Ectodermal cell (in vitro differentiated cells): ENCODE results near the gene USP2. TPM values are rescaled to one million over a fixed set of nuclear protein-coding genes. Genes with fewer than 3 reads are reported as not detected.

Experiments used
- H3K27ac ChIP-seq: 2 replicates; pipeline ENCODE4 v1.7.0; 2013; ENCODE audit warnings: mild to moderate bottlenecking, low read depth, low read length; ENCODE audit not compliant: insufficient read depth, poor library complexity, severe bottlenecking
- H3K27me3 ChIP-seq: 2 replicates; pipeline ENCODE4 v1.7.0; 2013; ENCODE audit warnings: mild to moderate bottlenecking, low read length; ENCODE audit not compliant: insufficient read depth, control insufficient read depth, poor library complexity, severe bottlenecking
- H3K36me3 ChIP-seq: one replicate; pipeline ENCODE4 v1.7.0; 2013; ENCODE audit warnings: low read length; ENCODE audit not compliant: control insufficient read depth, insufficient read depth
- H3K4me1 ChIP-seq: one replicate; pipeline ENCODE4 v1.7.0; 2013; ENCODE audit warnings: low read length; ENCODE audit not compliant: control insufficient read depth, insufficient read depth
- H3K4me3 ChIP-seq: 2 replicates; pipeline ENCODE4 v1.7.0; 2013; ENCODE audit warnings: low read depth, low read length, control low read depth; ENCODE audit not compliant: insufficient read depth
- H3K9me3 ChIP-seq: 2 replicates; pipeline ENCODE4 v1.7.0; 2013; ENCODE audit warnings: mild to moderate bottlenecking, low read length, moderate library complexity; ENCODE audit not compliant: control insufficient read depth
- WGBS, 2 experiments: methylation state at CpG; one replicate each; pipeline ENCODE4 v1.1.7; 2013; ENCODE audit warnings: missing lambda C conversion rate in 2 of 2; 5-methylcytosine and 5-hydroxymethylcytosine counted together
- polyA plus RNA-seq, 4 experiments: library from polyadenylated mRNA; stranded (reverse); fragments of 50-300 nt; gene quantifications; one replicate each; pipeline ENCODE4 v1.2.3, GENCODE V29; 2013

Gene USP2, protein sequence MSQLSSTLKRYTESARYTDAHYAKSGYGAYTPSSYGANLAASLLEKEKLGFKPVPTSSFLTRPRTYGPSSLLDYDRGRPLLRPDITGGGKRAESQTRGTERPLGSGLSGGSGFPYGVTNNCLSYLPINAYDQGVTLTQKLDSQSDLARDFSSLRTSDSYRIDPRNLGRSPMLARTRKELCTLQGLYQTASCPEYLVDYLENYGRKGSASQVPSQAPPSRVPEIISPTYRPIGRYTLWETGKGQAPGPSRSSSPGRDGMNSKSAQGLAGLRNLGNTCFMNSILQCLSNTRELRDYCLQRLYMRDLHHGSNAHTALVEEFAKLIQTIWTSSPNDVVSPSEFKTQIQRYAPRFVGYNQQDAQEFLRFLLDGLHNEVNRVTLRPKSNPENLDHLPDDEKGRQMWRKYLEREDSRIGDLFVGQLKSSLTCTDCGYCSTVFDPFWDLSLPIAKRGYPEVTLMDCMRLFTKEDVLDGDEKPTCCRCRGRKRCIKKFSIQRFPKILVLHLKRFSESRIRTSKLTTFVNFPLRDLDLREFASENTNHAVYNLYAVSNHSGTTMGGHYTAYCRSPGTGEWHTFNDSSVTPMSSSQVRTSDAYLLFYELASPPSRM
- 6.7 TPM for polyA plus RNA-seq (2013, experiment 1 of 4)
- 7.9 TPM for polyA plus RNA-seq (2013, experiment 2 of 4)
- 5.2 TPM for polyA plus RNA-seq (2013, experiment 3 of 4)
- 4.1 TPM for polyA plus RNA-seq (2013, experiment 4 of 4)

DNA sequence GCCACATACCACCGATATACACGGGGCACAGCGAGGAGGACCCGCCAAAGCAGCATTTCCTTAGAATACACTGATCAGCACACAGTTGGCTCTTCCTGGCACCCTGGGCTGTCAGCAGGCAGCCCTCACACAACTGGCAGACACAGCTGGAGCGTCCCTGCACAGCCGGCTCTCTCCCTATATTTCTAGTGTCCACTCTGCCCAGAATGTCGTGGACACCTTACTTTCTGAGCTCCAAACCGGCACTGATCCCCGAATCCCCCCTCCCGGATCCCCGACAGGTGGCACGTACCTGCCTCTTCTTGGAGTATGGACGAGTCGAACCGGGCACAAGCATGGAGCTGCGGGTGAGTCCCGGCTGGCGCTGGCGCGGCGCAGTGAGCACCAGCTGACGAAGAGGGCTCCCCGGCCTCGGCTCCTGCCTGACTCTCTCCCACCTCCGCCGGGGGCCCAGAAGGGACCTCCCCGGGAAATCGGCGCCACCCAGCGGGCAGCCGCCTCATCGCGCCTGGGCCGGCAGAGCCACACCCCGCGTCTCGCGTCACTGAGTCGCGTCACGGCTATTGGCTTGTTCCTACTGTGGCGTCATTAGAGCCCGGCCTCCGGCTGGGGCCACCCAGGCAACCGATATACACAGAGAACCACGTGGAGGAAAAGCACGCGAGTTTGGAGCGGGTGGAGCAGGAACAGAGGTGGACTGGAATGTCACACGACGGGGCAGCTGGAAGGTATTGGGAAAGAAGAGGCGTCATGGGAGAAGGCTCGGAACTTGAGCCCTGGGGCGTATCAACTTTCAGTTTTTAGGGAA lies at the start of gene USP2:
USP2 (minus strand) TSS at position 510 of the 808 bp plus-strand sequence. CDS start 8,210 bp downstream, outside the sequence.
- Histone ChIP-seq H3K36me3 (no peaks in the 10 kb centered on the region), H3K4me3 (peak within 1 kb of the TSS; percentile 52), H3K9me3 (no peaks in the 10 kb centered on the region), H3K27me3 (peaks cover 5% of the 10 kb centered on the region), H3K4me1 (peaks cover 37% of the 10 kb centered on the region), H3K27ac (no peak within 1 kb of the TSS)
- WGBS, 2 experiments: 0% methylated on average over 54 of the region's 54 CpGs

DNA sequence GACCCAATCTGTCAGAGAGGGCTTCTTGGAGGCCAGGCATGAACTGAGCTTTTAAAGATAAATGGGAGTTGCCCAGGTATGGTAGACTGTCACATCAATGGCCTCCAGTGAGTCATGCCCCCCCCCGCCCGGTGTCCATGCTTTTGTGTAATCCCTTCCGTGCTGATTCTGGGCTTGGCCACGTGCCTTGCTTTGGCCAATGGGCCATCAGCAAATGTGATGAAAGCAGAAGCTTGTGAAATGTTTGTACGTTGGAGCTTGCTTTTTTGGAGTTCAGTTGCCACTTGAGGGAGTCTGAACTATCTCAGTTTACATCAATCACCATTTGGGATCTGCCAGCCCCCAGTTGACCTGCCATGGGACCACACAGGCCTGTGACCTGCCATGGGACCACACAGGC lies 45.8 kb upstream of the USP2 start:
- Histone ChIP-seq H3K4me1 (peaks cover 3% of the 10 kb centered on the region), H3K9me3 (no peaks in the 10 kb centered on the region), H3K36me3 (no peaks in the 10 kb centered on the region), H3K4me3 (no peak overlapping the region), H3K27ac (no peak overlapping the region), H3K27me3 (no peaks in the 10 kb centered on the region)
- WGBS, 2 experiments: 91 to 94% methylated on average over 5 of the region's 5 CpGs

DNA sequence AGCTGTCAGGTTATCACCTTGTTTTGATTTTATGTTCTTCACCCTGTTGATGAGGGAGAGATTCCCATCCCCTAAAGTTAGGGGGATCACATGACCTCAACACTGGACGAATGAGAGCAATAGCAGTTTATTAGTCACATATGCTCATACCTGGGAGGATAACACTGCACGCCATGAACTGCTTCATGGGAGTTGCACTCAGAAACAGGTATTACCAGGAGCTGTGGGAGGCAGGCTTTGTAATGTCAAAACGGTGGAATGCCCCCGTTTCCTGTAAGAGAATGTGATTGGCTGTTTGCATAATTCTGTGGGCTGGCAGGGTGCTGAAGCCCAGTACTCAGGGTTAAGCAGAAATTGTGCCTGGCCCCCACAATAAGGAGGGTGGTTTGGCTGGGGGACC lies 44.7 kb upstream of the USP2 start:
- 58 to 61% methylated on average over 4 of the region's 4 CpGs for WGBS, 2 experiments
- Histone ChIP-seq H3K27me3 (no peaks in the 10 kb centered on the region), H3K9me3 (no peaks in the 10 kb centered on the region), H3K4me1 (peaks cover 5% of the 10 kb centered on the region), H3K36me3 (no peaks in the 10 kb centered on the region), H3K4me3 (no peak overlapping the region), H3K27ac (no peak overlapping the region)

DNA sequence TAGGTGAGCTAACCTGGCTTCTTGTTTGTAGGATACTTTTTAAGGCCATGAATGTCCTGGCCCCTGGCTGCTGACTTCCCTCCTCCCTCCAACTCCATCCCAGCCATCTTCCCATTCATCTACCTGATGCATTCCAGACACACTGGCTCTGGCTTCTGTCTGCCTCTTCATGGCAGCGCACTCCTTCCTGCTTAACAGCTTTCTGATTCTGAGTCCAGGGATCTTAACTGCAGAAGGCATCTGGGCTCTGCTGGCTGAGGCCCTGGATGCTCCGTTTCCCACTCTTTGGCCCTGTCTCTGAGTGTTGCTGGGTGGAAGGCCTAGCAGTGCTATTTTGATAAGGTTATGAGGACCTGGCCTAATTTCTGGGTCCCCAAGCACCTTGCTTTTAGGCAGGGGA lies 43.3 kb upstream of the USP2 start:
- Histone ChIP-seq H3K36me3 (peaks cover 5% of the 10 kb centered on the region), H3K4me3 (no peak overlapping the region), H3K27ac (no peak overlapping the region), H3K9me3 (no peaks in the 10 kb centered on the region), H3K4me1 (peaks cover 5% of the 10 kb centered on the region), H3K27me3 (no peaks in the 10 kb centered on the region)
- 85 to 92% methylated on average over 2 of the region's 2 CpGs for WGBS, 2 experiments

DNA sequence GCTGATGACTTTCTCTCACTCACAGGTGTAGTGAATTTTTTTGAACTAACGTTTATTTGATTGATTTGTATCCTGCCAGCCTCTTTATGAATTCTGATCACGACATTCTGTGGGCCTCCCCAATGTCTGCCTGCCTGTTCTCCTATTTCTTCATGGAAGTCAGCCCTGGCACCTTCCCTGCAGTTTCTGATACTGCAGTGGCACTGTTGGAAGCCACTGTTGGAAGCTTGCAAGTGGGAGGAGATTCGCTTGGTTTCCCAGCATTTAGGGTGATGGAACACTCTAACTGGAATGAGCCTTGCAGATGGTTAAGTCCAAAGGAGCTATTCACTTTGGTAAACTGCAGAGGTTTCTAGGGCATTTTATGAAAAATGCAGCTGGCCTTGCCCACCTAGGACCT lies 42.8 kb upstream of the USP2 start:
- Histone ChIP-seq H3K27me3 (no peaks in the 10 kb centered on the region), H3K9me3 (no peaks in the 10 kb centered on the region), H3K36me3 (peaks cover 10% of the 10 kb centered on the region), H3K27ac (no peak overlapping the region), H3K4me3 (no peak overlapping the region), H3K4me1 (peaks cover 5% of the 10 kb centered on the region)
- 92 to 96% methylated on average over 3 of the region's 3 CpGs for WGBS, 2 experiments

DNA sequence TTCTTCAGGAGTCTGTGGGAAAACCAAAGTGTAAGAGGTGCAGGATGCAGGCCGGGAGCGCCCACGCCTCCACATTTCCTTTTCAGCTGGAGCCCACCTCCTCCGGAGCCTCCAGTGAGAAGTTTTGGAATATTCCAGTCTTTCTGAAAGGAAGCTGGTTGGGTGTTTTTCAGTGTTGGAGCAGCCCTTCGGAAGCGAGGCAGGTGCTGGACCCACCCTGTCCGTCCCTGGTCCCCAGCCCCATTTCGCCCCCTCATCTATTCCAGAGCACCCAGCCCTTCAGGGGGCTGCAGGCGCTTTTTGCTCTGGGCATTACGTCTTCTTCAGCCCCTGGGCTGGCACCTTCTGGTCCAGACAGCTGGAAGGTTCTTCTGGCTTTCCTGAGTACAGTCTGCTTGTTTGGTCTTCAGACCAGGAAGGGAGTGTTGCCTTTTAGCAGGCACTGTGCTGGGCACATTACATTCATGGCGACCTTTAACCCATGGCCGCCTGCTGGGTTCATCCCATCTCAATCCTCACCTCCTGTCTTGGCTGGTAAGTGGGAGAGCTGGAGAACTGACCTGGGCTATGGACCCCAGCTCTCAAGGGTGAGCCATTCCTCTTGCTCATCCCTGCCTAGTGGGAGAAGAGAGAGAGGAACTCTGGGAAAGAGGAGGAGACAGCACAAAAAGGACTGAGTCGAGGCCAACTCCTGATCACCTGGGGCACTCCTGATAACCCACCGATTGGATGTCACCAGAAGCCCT lies 42.2 kb upstream of the USP2 start:
- H3K27ac ChIP-seq: no peak overlapping the region
- no peaks in the 10 kb centered on the region for H3K27me3 ChIP-seq
- peak overlapping the region; percentile 75 for H3K4me3 ChIP-seq
- WGBS, 2 experiments: 68 to 69% methylated on average over 14 of the region's 14 CpGs
- peaks cover 5% of the 10 kb centered on the region for H3K4me1 ChIP-seq
- peaks cover 12% of the 10 kb centered on the region for H3K36me3 ChIP-seq
- H3K9me3 ChIP-seq: no peaks in the 10 kb centered on the region

DNA sequence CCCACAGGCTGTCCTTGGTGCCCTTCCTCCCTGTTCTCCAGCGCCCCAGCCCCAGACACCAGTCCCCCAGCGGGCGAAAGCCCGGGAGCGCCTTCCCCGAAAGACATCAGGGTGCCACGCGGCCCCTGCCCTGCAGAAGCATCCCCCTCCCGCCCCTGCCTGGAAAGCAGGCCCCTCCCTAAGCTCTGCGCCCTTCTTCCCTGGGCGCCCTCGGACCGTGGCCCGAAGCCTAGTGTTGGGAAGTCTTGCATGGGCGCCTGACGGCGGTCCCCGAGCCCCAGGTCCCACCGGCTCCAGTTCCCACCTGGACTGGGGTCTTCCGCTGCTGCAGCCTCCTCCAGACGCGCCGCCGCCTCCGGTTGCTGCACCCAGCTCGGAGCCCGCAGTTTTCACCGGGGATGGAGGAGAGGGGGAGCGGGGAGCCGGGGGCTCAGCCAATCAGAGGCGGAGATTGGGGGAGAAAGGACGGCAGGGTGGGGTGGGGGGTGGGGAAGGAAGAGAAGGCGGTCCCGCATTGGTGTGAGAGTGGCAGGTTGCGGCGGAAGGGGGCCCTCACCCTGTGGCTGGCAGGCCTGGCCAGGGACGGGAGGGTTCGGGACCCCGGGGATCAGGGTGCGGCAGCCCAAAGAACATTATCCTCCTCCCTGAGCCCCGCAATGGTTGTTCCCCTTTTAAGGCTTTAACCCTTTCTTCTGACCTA lies 41.5 kb upstream of the USP2 start, which contains the start of gene THY1:
THY1 (minus strand) TSS at position 364 of the 700 bp plus-strand sequence. CDS start 2,267 bp downstream, outside the sequence.
- H3K4me1 ChIP-seq: peaks cover 5% of the 10 kb centered on the region
- no peaks in the 10 kb centered on the region for H3K27me3 ChIP-seq
- peaks cover 12% of the 10 kb centered on the region for H3K36me3 ChIP-seq
- WGBS, 2 experiments: 1% methylated on average over 41 of the region's 41 CpGs
- no peaks in the 10 kb centered on the region for H3K9me3 ChIP-seq
- H3K4me3 ChIP-seq: peak within 1 kb of the TSS; percentile 75
- H3K27ac ChIP-seq: peak within 1 kb of the TSS; percentile 45

DNA sequence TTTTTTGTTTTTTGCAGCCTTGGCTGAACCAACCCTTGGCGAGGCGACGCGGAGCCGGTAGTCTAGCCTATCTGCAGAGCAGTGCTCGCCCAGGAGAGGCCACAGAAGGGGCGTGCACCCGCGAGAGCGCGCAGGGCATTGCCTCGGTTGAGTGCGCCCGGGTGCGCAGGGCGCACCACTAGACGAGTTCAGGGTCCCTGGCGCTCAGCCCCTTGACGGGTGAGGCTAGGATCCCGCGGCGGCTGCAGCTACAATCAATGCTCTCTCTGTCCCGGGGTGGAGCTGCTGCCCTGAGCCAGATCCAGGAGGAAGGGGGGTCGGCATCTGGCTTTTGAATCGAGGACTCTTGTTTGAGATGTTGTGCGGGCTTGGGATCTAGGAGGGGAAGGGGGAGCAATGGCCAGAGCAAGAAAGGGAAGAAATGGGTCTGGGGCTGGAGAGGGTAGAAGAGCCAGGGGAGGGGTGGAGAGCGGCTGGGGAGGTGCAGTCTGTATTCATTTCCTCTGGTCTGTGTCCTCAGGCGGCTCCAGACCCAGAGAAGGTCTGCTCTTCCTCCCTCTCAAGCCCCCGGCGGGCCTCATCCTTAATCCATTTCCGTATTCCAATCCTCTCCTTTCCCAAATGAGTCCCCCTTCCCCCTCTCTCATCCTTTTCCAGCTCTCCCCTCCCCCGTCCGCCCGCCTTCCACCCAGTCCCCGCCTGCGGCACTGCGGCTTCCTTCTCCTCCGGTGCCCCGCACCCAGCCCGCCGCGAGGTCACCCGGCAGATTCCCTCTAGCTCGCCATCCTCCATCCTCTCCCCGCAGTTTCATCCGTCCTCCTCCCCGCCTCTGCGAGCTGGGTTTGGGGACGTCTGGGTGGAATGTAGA lies 40.7 kb upstream of the USP2 start:
- H3K9me3 ChIP-seq: no peaks in the 10 kb centered on the region
- H3K27me3 ChIP-seq: no peaks in the 10 kb centered on the region
- H3K4me1 ChIP-seq: peaks cover 5% of the 10 kb centered on the region
- WGBS, 2 experiments: 0% methylated on average over 49 of the region's 49 CpGs
- H3K36me3 ChIP-seq: peaks cover 12% of the 10 kb centered on the region
- peak overlapping the region; percentile 75 for H3K4me3 ChIP-seq
- H3K27ac ChIP-seq: peak overlapping the region; percentile 45
